WTC11 (cell line): ENCODE data around the gene SART1. TPM values are rescaled to one million over a fixed set of nuclear protein-coding genes. Genes with fewer than 3 reads are reported as not detected.
A peak's percentile ranks its signal among the peaks of the same experiment; 100 is the strongest.

Experiments used
- ATAC-seq: fragments of 200-7000 bp; cut with Tn5 transposase; 2 replicates; pipeline ENCODE4 v1.10.0; 2021; ENCODE audit warnings: mild to moderate bottlenecking, moderate library complexity
- CTCF ChIA-PET: fragments of 300-600 bp; sonication (Branson Sonifier 250); formaldehyde crosslinking; loops from one replicate; lab custom pipeline; 2021; ENCODE audit warnings: antibody characterized with exemption; lab: Charles Lee
- POLR2A ChIA-PET: fragments of 350-600 bp; sonication (Branson Sonifier 250); formaldehyde crosslinking; loops from one replicate; lab custom pipeline; 2021; ENCODE audit warnings: antibody characterized with exemption; lab: Charles Lee
- DNase-seq: peaks from one replicate; pipeline ENCODE4 v3.0.0; 2021; ENCODE audit warnings: low spot score
- H3K27ac Mint-ChIP-seq: 2 replicates; pipeline ENCODE4 v1.8.0; 2021; ENCODE audit warnings: mixed read lengths
- H3K27me3 Mint-ChIP-seq: 2 replicates; pipeline ENCODE4 v1.8.0; 2021; ENCODE audit warnings: low read depth, mild to moderate bottlenecking, moderate library complexity, mixed read lengths
- H3K36me3 Mint-ChIP-seq: 2 replicates; pipeline ENCODE4 v1.8.0; 2021; ENCODE audit warnings: mixed read lengths
- H3K4me1 Mint-ChIP-seq: 2 replicates; pipeline ENCODE4 v1.8.0; 2022; ENCODE audit warnings: mixed read lengths
- H3K4me3 Mint-ChIP-seq: 2 replicates; pipeline ENCODE4 v1.8.0; 2021; ENCODE audit warnings: mild to moderate bottlenecking, moderate library complexity, mixed read lengths
- H3K9me3 Mint-ChIP-seq: 2 replicates; pipeline ENCODE4 v1.8.0; 2021; ENCODE audit warnings: mixed read lengths
- ATF1 ChIP-seq: sonication (generic); formaldehyde crosslinking; IDR thresholded peaks from 2 replicates; pipeline ENCODE4 v1.8.1; 2023; ENCODE audit warnings: mild to moderate bottlenecking, moderate library complexity, missing genetic modification reagents
- CREM ChIP-seq: sonication (generic); formaldehyde crosslinking; IDR thresholded peaks from 2 replicates; pipeline ENCODE4 v1.8.1; 2022; ENCODE audit warnings: mild to moderate bottlenecking, missing genetic modification reagents, moderate library complexity
- E2F4 ChIP-seq: sonication (generic); formaldehyde crosslinking; IDR thresholded peaks from 2 replicates; pipeline ENCODE4 v1.8.1; 2022; ENCODE audit warnings: low read depth, mild to moderate bottlenecking, moderate library complexity, missing genetic modification reagents, borderline replicate concordance
- ESRRA ChIP-seq: sonication (generic); formaldehyde crosslinking; IDR thresholded peaks from 2 replicates; pipeline ENCODE4 v1.8.1; 2022; ENCODE audit warnings: mild to moderate bottlenecking, missing genetic modification reagents, borderline replicate concordance
- FOXP1 ChIP-seq: sonication (generic); formaldehyde crosslinking; IDR thresholded peaks from 2 replicates; pipeline ENCODE4 v1.8.0; 2022; ENCODE audit warnings: missing genetic modification reagents, mild to moderate bottlenecking, moderate library complexity, borderline replicate concordance
- HMGA2 ChIP-seq: fragments of 250-450 bp; sonication (Bioruptor Pico); IDR thresholded peaks from 2 replicates; pipeline ENCODE4 v1.4.0; 2021; ENCODE audit warnings: mild to moderate bottlenecking, moderate library complexity
- MXD4 ChIP-seq: fragments of 250-450 bp; sonication (Bioruptor Pico); IDR thresholded peaks from 2 replicates; pipeline ENCODE4 v1.8.0; 2021; ENCODE audit warnings: mild to moderate bottlenecking, moderate library complexity, borderline replicate concordance
- SP1 ChIP-seq: sonication (generic); formaldehyde crosslinking; conservative IDR thresholded peaks from 2 replicates; pipeline ENCODE4 v1.8.1; 2022; ENCODE audit warnings: missing genetic modification reagents
- ZNF263 ChIP-seq: sonication (generic); formaldehyde crosslinking; IDR thresholded peaks from 2 replicates; pipeline ENCODE4 v1.8.1; 2022; ENCODE audit warnings: low read depth, mild to moderate bottlenecking, moderate library complexity, missing genetic modification reagents
- ZNF281 ChIP-seq: sonication (generic); formaldehyde crosslinking; IDR thresholded peaks from 2 replicates; pipeline ENCODE4 v1.8.0; 2023; ENCODE audit warnings: mild to moderate bottlenecking, missing genetic modification reagents
- ZSCAN18 ChIP-seq: fragments of 250-450 bp; sonication (Bioruptor Pico); IDR thresholded peaks from 2 replicates; pipeline ENCODE4 v2.1.2; 2022; ENCODE audit warnings: mild to moderate bottlenecking, moderate library complexity
- total RNA-seq: library from RNA; stranded (reverse); gene quantifications from 3 replicates; pipeline ENCODE4 v1.2.3, GENCODE V29; 2021
- TF ChIP-seq, protein P1 (sequence below): sonication (generic); formaldehyde crosslinking; IDR thresholded peaks from 2 replicates; pipeline ENCODE4 v1.8.1; 2022; ENCODE audit warnings: mild to moderate bottlenecking, moderate library complexity, missing genetic modification reagents
- TF ChIP-seq, protein P2 (sequence below): sonication (generic); formaldehyde crosslinking; conservative IDR thresholded peaks from 2 replicates; pipeline ENCODE4 v1.8.1; 2022; ENCODE audit warnings: mild to moderate bottlenecking, missing genetic modification reagents
- TF ChIP-seq, protein P3 (sequence below): sonication (generic); formaldehyde crosslinking; IDR thresholded peaks from 2 replicates; pipeline ENCODE4 v1.8.1; 2023; ENCODE audit warnings: mild to moderate bottlenecking, missing genetic modification reagents, moderate library complexity
- TF ChIP-seq, protein P4 (sequence below): sonication (generic); formaldehyde crosslinking; IDR thresholded peaks from 2 replicates; pipeline ENCODE4 v1.8.1; 2023; ENCODE audit warnings: mild to moderate bottlenecking, missing genetic modification reagents, moderate library complexity
- TF ChIP-seq, protein P5 (sequence below): sonication (generic); formaldehyde crosslinking; IDR thresholded peaks from 2 replicates; pipeline ENCODE4 v1.8.1; 2023; ENCODE audit warnings: mild to moderate bottlenecking, moderate library complexity, missing genetic modification reagents

Gene SART1
- total RNA-seq, 1 experiment from 2014 or later, result 57.0 TPM

DNA sequence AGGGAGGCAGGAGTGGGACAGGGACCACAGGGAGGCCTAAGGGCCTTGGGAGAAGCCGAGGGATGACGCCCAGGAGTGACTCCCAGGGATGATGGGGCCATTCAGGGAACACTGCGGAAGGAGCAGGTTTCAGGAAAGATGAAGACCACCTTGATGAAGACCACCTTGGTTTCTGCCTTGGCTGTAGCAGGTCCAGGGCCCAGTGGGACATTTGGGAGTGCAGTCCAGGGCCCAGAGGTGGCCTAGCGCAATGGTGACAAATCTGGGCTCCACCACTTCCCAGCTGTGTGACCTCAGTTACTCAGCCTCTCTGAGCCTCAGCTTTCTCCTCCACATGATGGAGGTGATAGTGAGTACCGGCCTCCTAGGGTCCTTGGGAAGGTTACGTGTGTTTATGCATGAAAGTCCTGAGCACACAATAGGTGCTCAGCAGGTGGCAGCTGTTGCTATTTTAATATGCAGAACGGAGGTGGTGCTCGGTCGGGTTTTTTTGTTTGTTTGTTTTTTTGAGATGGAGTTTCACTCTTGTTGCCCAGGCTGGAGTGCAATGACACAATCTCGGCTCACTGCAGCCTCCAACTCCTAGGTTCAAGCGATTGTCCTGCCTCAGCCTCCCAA is 15.5 kb upstream of the SART1 start:
- POLR2A ChIA-PET, result interaction anchor here (1.0 to 1.4 kb wide), 3 partner anchors 9 to 15 kb away, joined by 3 to 4 read pairs (median 4); no protein-coding TSS in a partner anchor
- Mint-ChIP-seq H3K36me3 (no peaks in the 10 kb centered on the region), H3K27me3 (peaks cover 4% of the 10 kb centered on the region; the same call in 1 of the 2 replicates), H3K4me1 (peaks cover 40% of the 10 kb centered on the region), H3K27ac (peak overlapping the region; percentile 89), H3K9me3 (no peaks in the 10 kb centered on the region), H3K4me3 (peak overlapping the region; percentile 59)
- peak; percentile 60 for DNase-seq
- TF ChIP-seq HMGA2 (CRISPR knock-in tag) (no peak), ZNF263 (CRISPR knock-in tag) (no peak), ZSCAN18 (no peak), ZNF281 (CRISPR knock-in tag) (no peak)
- CTCF ChIA-PET, result interaction anchor here (1.1 to 3.9 kb wide), 10 partner anchors 14 to 276 kb away, joined by 3 to 29 read pairs (median 4); partner anchors contain the start of genes AP5B1, C11orf68, CCDC85B and FIBP
- peak; percentile 13 for ATAC-seq

- peak overlapping the region; percentile 59; the same call in 1 of the 2 replicates for H3K4me3 Mint-ChIP-seq
- no peak for DNase-seq
- POLR2A ChIA-PET, result interaction anchor here (0.7 to 1.4 kb wide), 5 partner anchors 8 to 46 kb away, joined by 3 to 4 read pairs (median 3); partner anchors contain the start of gene FOSL1
- H3K9me3 Mint-ChIP-seq, result no peaks in the 10 kb centered on the region
- TF ChIP-seq, protein P1, sequence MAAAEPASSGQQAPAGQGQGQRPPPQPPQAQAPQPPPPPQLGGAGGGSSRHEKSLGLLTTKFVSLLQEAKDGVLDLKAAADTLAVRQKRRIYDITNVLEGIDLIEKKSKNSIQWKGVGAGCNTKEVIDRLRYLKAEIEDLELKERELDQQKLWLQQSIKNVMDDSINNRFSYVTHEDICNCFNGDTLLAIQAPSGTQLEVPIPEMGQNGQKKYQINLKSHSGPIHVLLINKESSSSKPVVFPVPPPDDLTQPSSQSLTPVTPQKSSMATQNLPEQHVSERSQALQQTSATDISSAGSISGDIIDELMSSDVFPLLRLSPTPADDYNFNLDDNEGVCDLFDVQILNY (CRISPR knock-in tag), result no peak
- TF ChIP-seq ESRRA (CRISPR knock-in tag) (no peak), SP1 (CRISPR knock-in tag) (no peak), ZNF263 (CRISPR knock-in tag) (no peak), MXD4 (CRISPR knock-in tag) (no peak), CREM (no peak), ATF1 (CRISPR knock-in tag) (no peak), E2F4 (no peak), FOXP1 (CRISPR knock-in tag) (no peak), HMGA2 (CRISPR knock-in tag) (no peak)
- TF ChIP-seq, protein P2, sequence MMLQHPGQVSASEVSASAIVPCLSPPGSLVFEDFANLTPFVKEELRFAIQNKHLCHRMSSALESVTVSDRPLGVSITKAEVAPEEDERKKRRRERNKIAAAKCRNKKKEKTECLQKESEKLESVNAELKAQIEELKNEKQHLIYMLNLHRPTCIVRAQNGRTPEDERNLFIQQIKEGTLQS (CRISPR knock-in tag), result no peak
- TF ChIP-seq, protein P3, sequence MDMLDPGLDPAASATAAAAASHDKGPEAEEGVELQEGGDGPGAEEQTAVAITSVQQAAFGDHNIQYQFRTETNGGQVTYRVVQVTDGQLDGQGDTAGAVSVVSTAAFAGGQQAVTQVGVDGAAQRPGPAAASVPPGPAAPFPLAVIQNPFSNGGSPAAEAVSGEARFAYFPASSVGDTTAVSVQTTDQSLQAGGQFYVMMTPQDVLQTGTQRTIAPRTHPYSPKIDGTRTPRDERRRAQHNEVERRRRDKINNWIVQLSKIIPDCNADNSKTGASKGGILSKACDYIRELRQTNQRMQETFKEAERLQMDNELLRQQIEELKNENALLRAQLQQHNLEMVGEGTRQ (CRISPR knock-in tag), result no peak
- TF ChIP-seq, protein P4, sequence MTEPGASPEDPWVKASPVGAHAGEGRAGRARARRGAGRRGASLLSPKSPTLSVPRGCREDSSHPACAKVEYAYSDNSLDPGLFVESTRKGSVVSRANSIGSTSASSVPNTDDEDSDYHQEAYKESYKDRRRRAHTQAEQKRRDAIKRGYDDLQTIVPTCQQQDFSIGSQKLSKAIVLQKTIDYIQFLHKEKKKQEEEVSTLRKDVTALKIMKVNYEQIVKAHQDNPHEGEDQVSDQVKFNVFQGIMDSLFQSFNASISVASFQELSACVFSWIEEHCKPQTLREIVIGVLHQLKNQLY (CRISPR knock-in tag), result no peak
- TF ChIP-seq, protein P5, sequence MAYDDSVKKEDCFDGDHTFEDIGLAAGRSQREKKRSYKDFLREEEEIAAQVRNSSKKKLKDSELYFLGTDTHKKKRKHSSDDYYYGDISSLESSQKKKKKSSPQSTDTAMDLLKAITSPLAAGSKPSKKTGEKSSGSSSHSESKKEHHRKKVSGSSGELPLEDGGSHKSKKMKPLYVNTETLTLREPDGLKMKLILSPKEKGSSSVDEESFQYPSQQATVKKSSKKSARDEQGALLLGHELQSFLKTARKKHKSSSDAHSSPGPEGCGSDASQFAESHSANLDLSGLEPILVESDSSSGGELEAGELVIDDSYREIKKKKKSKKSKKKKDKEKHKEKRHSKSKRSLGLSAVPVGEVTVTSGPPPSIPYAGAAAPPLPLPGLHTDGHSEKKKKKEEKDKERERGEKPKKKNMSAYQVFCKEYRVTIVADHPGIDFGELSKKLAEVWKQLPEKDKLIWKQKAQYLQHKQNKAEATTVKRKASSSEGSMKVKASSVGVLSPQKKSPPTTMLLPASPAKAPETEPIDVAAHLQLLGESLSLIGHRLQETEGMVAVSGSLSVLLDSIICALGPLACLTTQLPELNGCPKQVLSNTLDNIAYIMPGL (CRISPR knock-in tag), result no peak
- CTCF ChIA-PET, result interaction anchor here (0.5 to 3.9 kb wide), 10 partner anchors 12 to 276 kb away, joined by 3 to 29 read pairs (median 4); partner anchors contain the start of genes AP5B1, C11orf68, CCDC85B and FIBP
- no peak for ATAC-seq
- H3K36me3 Mint-ChIP-seq, result no peaks in the 10 kb centered on the region
- peaks cover under 1% of the 10 kb centered on the region; the same call in 1 of the 2 replicates for H3K27me3 Mint-ChIP-seq
- peaks cover 34% of the 10 kb centered on the region for H3K4me1 Mint-ChIP-seq
- H3K27ac Mint-ChIP-seq, result peak overlapping the region; percentile 45; the same call in 1 of the 2 replicates
Observed at GRCh38 chr11:65946655-65947054, 14.9 kb upstream of the SART1 start.
